ENCODE data around the gene PRXL2A. TPM values are rescaled to one million over a fixed set of nuclear protein-coding genes. Genes with fewer than 3 reads are reported as not detected.

The PRXL2A gene
- total RNA-seq, 4 donors from 2014 or later: 21.7 to 64.6 (median 38.7) TPM

DNA sequence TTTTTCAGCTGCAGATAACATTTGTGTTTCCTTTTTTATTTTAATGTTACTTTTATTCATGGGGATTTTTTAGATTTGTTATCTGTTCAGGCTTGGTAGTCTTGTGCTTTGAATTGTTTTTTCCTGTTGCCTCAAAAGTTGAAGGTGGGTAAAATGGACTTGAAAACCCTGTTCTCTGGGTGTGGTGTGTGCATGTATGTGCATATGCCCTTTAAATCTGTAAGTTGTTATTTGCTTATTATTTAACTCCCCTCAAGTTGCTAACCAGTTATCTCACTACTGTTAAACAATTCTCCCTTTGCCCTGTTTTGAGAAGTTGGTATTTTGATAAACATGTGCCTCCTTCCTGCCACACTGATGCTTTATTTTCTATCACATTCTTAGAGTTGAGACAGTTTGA, 76.3 kb downstream of the PRXL2A start:
- Histone ChIP-seq H3K36me3 (peaks cover 0 to 4% (median 0%) of the 10 kb centered on the region in 4 donors), H3K27me3 (no peaks in the 10 kb centered on the region), H3K4me3 (no peak overlapping the region), H3K9me3 (no peaks in the 10 kb centered on the region), H3K4me1 (peaks cover 4 to 58% (median 24%) of the 10 kb centered on the region in 4 donors), H3K27ac (peak overlapping the region in 2 of 4 donors; percentile 31 to 42)
- in situ Hi-C loops (cut with MboI; ENCODE audit: low pct_ligation_motif_present in 1 of 4, low pct_unique_long_range_greater_than_20kb in 1 of 4, low sequenced_read_pairs in 3 of 4) (no loop called here), intact Hi-C loops (cut with DNase I; ENCODE audit: low total_unique reads) (no loop called here)
- TF ChIP-seq, protein P1, sequence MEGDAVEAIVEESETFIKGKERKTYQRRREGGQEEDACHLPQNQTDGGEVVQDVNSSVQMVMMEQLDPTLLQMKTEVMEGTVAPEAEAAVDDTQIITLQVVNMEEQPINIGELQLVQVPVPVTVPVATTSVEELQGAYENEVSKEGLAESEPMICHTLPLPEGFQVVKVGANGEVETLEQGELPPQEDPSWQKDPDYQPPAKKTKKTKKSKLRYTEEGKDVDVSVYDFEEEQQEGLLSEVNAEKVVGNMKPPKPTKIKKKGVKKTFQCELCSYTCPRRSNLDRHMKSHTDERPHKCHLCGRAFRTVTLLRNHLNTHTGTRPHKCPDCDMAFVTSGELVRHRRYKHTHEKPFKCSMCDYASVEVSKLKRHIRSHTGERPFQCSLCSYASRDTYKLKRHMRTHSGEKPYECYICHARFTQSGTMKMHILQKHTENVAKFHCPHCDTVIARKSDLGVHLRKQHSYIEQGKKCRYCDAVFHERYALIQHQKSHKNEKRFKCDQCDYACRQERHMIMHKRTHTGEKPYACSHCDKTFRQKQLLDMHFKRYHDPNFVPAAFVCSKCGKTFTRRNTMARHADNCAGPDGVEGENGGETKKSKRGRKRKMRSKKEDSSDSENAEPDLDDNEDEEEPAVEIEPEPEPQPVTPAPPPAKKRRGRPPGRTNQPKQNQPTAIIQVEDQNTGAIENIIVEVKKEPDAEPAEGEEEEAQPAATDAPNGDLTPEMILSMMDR (IDR thresholded peaks at IDR 0.05): no peak
- DNase-seq: no peak

DNA sequence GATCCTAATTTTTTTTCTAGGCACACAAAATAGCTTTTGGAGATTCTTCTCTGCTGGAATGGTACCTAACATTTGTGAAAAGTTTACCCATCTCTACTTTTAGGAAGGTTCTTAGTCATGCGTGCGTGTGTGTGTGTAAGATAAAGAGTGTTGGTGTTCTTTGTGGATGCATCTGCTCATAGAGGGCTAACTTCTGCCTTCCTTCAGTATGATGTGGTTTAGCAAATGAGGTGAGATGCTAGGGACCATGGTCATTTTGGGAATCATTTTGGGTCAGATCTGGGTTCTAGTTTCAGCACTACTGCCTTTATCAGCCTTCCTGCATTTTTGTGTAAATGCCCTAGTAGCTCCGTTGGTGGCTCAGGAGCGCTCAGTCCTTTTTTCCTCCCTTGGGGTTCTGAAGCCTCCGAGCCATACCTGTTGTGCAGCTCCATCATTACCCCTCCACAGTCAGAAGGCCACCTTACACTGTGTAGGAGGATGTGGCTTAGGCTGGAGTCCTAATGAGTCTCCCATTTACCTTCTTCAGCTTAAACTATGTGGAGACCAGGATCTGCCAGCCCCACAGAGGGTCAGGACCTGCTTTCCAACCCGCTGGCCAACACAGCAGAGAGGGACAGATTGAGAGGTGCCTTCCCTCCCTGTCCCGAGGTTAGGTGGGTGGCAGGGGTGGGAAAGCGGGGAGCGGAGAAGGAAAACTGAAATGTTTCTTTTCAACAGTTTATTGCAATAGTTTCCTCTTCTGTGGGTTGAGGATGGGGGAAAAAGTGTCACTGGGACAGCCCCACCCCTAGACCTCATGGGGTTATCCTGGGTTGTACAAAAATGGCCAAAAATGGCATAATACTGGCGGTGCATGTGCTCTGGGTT, 77.0 kb downstream of the PRXL2A start:
- H3K36me3 ChIP-seq: peaks cover 0 to 6% (median 0%) of the 10 kb centered on the region in 4 donors
- H3K4me1 ChIP-seq: peaks cover 4 to 58% (median 24%) of the 10 kb centered on the region in 4 donors
- H3K4me3 ChIP-seq: no peak overlapping the region
- 59 to 79% methylated on average over 4 to 10 of the region's 10 CpGs for WGBS, 2 donors (ENCODE audit: low coverage in 1 of 2)
- no peaks in the 10 kb centered on the region for H3K9me3 ChIP-seq
- intact Hi-C loops (cut with DNase I; ENCODE audit: low total_unique reads): no loop called here
- in situ Hi-C loops (cut with MboI; ENCODE audit: low pct_ligation_motif_present in 1 of 4, low pct_unique_long_range_greater_than_20kb in 1 of 4, low sequenced_read_pairs in 3 of 4): no loop called here
- DNase-seq: peak; percentile 8
- H3K27me3 ChIP-seq: no peaks in the 10 kb centered on the region
- no peak for TF ChIP-seq POLR2AphosphoS5 (IDR thresholded peaks at IDR 0.05)
- no peak for TF ChIP-seq POLR2A (IDR thresholded peaks at IDR 0.05)
- TF ChIP-seq EP300 (IDR thresholded peaks at IDR 0.05; ENCODE audit: low read depth): no peak
- TF ChIP-seq, protein P1 (IDR thresholded peaks at IDR 0.05): no peak
- H3K27ac ChIP-seq: peak overlapping the region; percentile 8 to 47 (median 36)

DNA sequence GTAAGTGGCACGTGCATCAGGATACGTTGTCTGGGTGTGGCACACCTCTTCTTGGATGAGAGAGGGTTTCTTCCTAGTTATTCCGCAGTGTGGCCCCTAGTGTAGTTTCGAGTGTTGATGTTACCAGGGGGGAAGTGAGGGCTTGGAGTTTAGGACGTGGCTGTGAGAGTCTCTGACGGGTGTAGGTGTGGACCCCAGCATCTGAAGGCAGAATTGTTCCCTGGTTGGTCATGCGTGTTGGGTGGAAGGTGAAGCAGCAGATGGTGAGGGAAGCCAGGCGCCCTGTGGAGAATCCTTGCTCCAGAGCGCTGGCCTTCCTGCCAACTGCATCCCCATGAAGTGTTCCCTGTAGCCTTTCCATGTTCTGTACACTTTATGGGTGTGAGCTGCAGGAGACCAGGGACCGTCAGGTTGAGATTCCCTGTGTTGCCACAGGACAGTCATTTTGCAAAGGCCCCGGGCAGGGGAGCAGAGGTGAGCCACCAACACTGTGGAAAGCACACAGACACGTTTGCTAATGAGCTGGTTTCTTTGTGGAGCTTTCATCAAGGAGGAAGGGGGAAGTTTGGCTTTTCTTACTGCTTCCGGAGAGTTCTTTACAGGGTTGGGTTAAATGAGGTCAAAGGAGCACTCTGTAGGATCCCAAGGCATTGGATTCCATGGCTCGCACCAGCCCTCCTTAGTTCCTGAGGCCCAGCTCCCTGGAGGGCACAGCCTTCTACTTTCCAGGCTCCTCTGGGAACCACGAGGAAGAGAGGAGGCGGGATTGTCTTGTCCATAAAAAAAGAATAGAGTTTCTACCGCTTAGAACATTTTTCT, 77.8 kb downstream of the PRXL2A start:
- Histone ChIP-seq H3K27me3 (no peaks in the 10 kb centered on the region), H3K36me3 (peaks cover 0 to 6% (median 0%) of the 10 kb centered on the region in 4 donors), H3K27ac (peak overlapping the region; percentile 8 to 42 (median 28)), H3K4me1 (peaks cover 4 to 59% (median 24%) of the 10 kb centered on the region in 4 donors), H3K4me3 (no peak overlapping the region), H3K9me3 (no peaks in the 10 kb centered on the region)
- no peak for DNase-seq
- intact Hi-C loops (cut with DNase I; ENCODE audit: low total_unique reads): no loop called here
- TF ChIP-seq POLR2AphosphoS5 (IDR thresholded peaks at IDR 0.05) (no peak), EP300 (IDR thresholded peaks at IDR 0.05; ENCODE audit: low read depth) (no peak), POLR2A (IDR thresholded peaks at IDR 0.05) (no peak)
- TF ChIP-seq, protein P1 (IDR thresholded peaks at IDR 0.05): no peak
- in situ Hi-C loops (cut with MboI; ENCODE audit: low pct_ligation_motif_present in 1 of 4, low pct_unique_long_range_greater_than_20kb in 1 of 4, low sequenced_read_pairs in 3 of 4): no loop called here
- WGBS, 2 donors (ENCODE audit: low coverage in 1 of 2): 73 to 78% methylated on average over 6 to 17 of the region's 17 CpGs

Other genes with a start within 250 kb of the PRXL2A start
- 100 to 1,000 TPM; 134 to 247 (median 219) TPM for gene ANXA11, start 203.0 kb upstream of the PRXL2A start, total RNA-seq
- gene MAT1A, start 118.9 kb upstream of the PRXL2A start, total RNA-seq: 1 to 10 TPM in 1 of 4 donors, under 1 TPM in 1, not detected in 2; 0.14 to 1.5 TPM
- gene DYDC1, start 51.8 kb upstream of the PRXL2A start, total RNA-seq: not detected
- not detected for gene DYDC2, start 51.8 kb upstream of the PRXL2A start, total RNA-seq
- gene TSPAN14, start 45.8 kb downstream of the PRXL2A start, total RNA-seq: 10 to 100 TPM; 18.9 to 72.9 (median 55.8) TPM
- under 1 TPM in 1 of 4 donors, not detected in 3; 0.32 TPM for gene SH2D4B, start 129.4 kb downstream of the PRXL2A start, total RNA-seq